Endodermal cell (in vitro differentiated cells): ENCODE measurements around the gene ILF2. TPM values are rescaled to one million over a fixed set of nuclear protein-coding genes. Genes with fewer than 3 reads are reported as not detected.

ENCODE experiments used
- DNase-seq: peaks from one replicate; pipeline ENCODE4 v3.0.0-alpha.2; 2017
- H3K27ac ChIP-seq: 2 replicates; pipeline ENCODE4 v1.5.1; 2013; ENCODE audit warnings: mild to moderate bottlenecking, low read depth, low read length, moderate library complexity
- H3K27me3 ChIP-seq: 2 replicates; pipeline ENCODE4 v1.6.1; 2013; ENCODE audit warnings: mild to moderate bottlenecking, low read length, moderate library complexity; ENCODE audit not compliant: insufficient read depth, control insufficient read depth, poor library complexity, severe bottlenecking
- H3K36me3 ChIP-seq: 2 replicates; pipeline ENCODE4 v1.7.0; 2013; ENCODE audit warnings: mild to moderate bottlenecking, low read length, moderate library complexity; ENCODE audit not compliant: control insufficient read depth, insufficient read depth
- H3K4me1 ChIP-seq: one replicate; pipeline ENCODE4 v1.7.0; 2013; ENCODE audit warnings: low read length; ENCODE audit not compliant: control insufficient read depth, insufficient read depth
- H3K4me3 ChIP-seq: 2 replicates; pipeline ENCODE4 v1.5.1; 2013; ENCODE audit warnings: mild to moderate bottlenecking, low read length, moderate library complexity
- H3K9ac ChIP-seq: 2 replicates; pipeline ENCODE4 v1.6.1; 2013; ENCODE audit warnings: mild to moderate bottlenecking, low read length, moderate library complexity; ENCODE audit not compliant: poor library complexity, severe bottlenecking; ENCODE audit errors: extremely low read depth
- H3K9me3 ChIP-seq: 2 replicates; pipeline ENCODE4 v1.6.1; 2013; ENCODE audit warnings: mild to moderate bottlenecking, low read length, moderate library complexity; ENCODE audit not compliant: control insufficient read depth
- H3K27ac Mint-ChIP-seq: 2 replicates; pipeline ENCODE4 v1.8.0; 2020; ENCODE audit warnings: mixed read lengths
- H3K27me3 Mint-ChIP-seq: 2 replicates; pipeline ENCODE4 v1.8.0; 2021; ENCODE audit warnings: mild to moderate bottlenecking, mixed read lengths; ENCODE audit not compliant: insufficient read depth
- H3K36me3 Mint-ChIP-seq: 2 replicates; pipeline ENCODE4 v1.8.0; 2020; ENCODE audit warnings: low read depth, mixed read lengths
- H3K4me1 Mint-ChIP-seq: 2 replicates; pipeline ENCODE4 v1.8.0; 2020; ENCODE audit warnings: mixed read lengths
- H3K4me3 Mint-ChIP-seq: 2 replicates; pipeline ENCODE4 v1.8.0; 2020; ENCODE audit warnings: mild to moderate bottlenecking, moderate library complexity, mixed read lengths
- H3K9me3 Mint-ChIP-seq: 2 replicates; pipeline ENCODE4 v1.8.0; 2020; ENCODE audit warnings: mild to moderate bottlenecking, mixed read lengths
- CTCF ChIP-seq: fragments of 200-600 bp; sonication (generic); conservative IDR thresholded peaks from 2 replicates; pipeline ENCODE4 v1.5.0; 2021; ENCODE audit warnings: antibody characterized with exemption, mild to moderate bottlenecking
- WGBS, 2 experiments: methylation state at CpG; one replicate each; pipeline versions ENCODE4 v1.1.5 to v1.1.7; 2013; ENCODE audit warnings: missing lambda C conversion rate in 2 of 2, mixed read lengths in 1 of 2; ENCODE audit not compliant: insufficient coverage in 1 of 2, insufficient read length in 1 of 2; 5-methylcytosine and 5-hydroxymethylcytosine counted together
- total RNA-seq, 2 donors: library from RNA; stranded (reverse); fragmentation: NEBNext Ultra II Directional in 1 of 2; extraction: Animal tissue kit (Norgen Biotek cat#: 25700) in 1 of 2; gene quantifications; 2 replicates in 1 of 2; 3 replicates in 1 of 2; pipeline ENCODE4 v1.2.1, GENCODE V29; 2021

ILF2 gene
- total RNA-seq, 2 donors from 2014 or later, result 280 to 315 TPM

GRCh38 chr1:153663211-153663610 lies 7.6 kb downstream of the ILF2 start:
- no peaks in the 10 kb centered on the region for H3K9me3 ChIP-seq
- H3K4me1 Mint-ChIP-seq, result peaks cover 12% of the 10 kb centered on the region
- H3K36me3 Mint-ChIP-seq, result peaks cover 71% of the 10 kb centered on the region
- no peaks in the 10 kb centered on the region for H3K9me3 Mint-ChIP-seq
- WGBS, 2 experiments, result 93 to 97% methylated on average over 5 of the region's 5 CpGs
- no peak for DNase-seq
- H3K4me3 Mint-ChIP-seq, result no peak overlapping the region
- TF ChIP-seq CTCF, result no peak
- no peak overlapping the region for H3K27ac Mint-ChIP-seq
- H3K36me3 ChIP-seq, result peaks cover 74% of the 10 kb centered on the region
- no peak overlapping the region for H3K9ac ChIP-seq
- no peak overlapping the region for H3K27ac ChIP-seq
- no peaks in the 10 kb centered on the region for H3K27me3 ChIP-seq
- H3K27me3 Mint-ChIP-seq, result no peaks in the 10 kb centered on the region
- H3K4me3 ChIP-seq, result no peak overlapping the region
- H3K4me1 ChIP-seq, result peaks cover 5% of the 10 kb centered on the region

GRCh38 chr1:153662269-153662668 lies 8.5 kb downstream of the ILF2 start:
- Mint-ChIP-seq H3K4me3 (no peak overlapping the region), H3K36me3 (peaks cover 61% of the 10 kb centered on the region), H3K9me3 (no peaks in the 10 kb centered on the region), H3K4me1 (peaks cover 12% of the 10 kb centered on the region), H3K27me3 (no peaks in the 10 kb centered on the region), H3K27ac (peak overlapping the region; percentile 74)
- no peak overlapping the region for H3K4me3 ChIP-seq
- 80 to 93% methylated on average over 1 to 2 of the region's 2 CpGs for WGBS, 2 experiments
- no peaks in the 10 kb centered on the region for H3K9me3 ChIP-seq
- H3K27ac ChIP-seq, result no peak overlapping the region
- no peak for TF ChIP-seq CTCF
- H3K27me3 ChIP-seq, result no peaks in the 10 kb centered on the region
- peaks cover 5% of the 10 kb centered on the region for H3K4me1 ChIP-seq
- no peak overlapping the region for H3K9ac ChIP-seq
- peaks cover 65% of the 10 kb centered on the region for H3K36me3 ChIP-seq
- DNase-seq, result no peak

DNA sequence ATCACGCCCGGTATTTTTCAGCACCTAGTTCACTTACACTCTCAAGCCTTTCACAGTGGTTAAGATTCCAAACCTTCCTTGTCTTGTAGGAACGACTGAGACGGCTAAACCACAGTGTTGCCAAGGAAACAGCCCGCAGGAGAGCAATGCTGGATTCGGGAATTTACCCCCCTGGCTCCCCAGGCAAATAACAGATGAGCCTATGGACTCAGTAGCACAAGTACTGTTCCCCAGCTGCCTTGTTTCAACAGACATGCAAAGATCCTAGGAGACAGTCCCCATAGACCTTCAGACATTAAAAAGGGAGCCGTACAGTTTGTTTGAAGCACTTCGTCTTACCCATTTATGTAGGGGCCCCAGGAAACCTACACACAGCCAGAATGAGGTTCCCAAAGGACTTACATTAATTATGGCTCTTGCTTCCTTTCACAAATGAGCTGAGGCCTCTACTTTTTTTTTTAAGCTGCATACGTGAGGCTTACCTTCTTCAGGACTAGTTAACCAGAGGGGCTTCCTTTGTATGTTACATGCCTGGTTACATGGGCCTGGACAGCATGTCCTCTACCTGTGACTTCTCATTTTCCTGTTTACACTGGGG lies 9.6 kb downstream of the ILF2 start:
- Mint-ChIP-seq H3K27ac (peak overlapping the region; percentile 75), H3K36me3 (peaks cover 50% of the 10 kb centered on the region), H3K4me3 (no peak overlapping the region), H3K4me1 (peaks cover 12% of the 10 kb centered on the region), H3K9me3 (no peaks in the 10 kb centered on the region), H3K27me3 (no peaks in the 10 kb centered on the region)
- Histone ChIP-seq H3K27ac (peak overlapping the region; percentile 47), H3K27me3 (no peaks in the 10 kb centered on the region), H3K4me3 (no peak overlapping the region), H3K36me3 (peaks cover 54% of the 10 kb centered on the region), H3K9me3 (no peaks in the 10 kb centered on the region), H3K9ac (no peak overlapping the region), H3K4me1 (peaks cover 5% of the 10 kb centered on the region)
- 81 to 95% methylated on average over 4 to 9 of the region's 9 CpGs for WGBS, 2 experiments
- no peak for DNase-seq
- TF ChIP-seq CTCF, result no peak
